ENCODE results near the gene UGP2. TPM values are rescaled to one million over a fixed set of nuclear protein-coding genes. Genes with fewer than 3 reads are reported as not detected.
"Not testable (repeated sequence)": the region's sequence is repeated elsewhere in the genome, so short reads cannot be mapped to it uniquely, and the experiment has no call there.

UGP2 gene
- total RNA-seq, 1 experiment from 2014 or later = 91.6 TPM

DNA sequence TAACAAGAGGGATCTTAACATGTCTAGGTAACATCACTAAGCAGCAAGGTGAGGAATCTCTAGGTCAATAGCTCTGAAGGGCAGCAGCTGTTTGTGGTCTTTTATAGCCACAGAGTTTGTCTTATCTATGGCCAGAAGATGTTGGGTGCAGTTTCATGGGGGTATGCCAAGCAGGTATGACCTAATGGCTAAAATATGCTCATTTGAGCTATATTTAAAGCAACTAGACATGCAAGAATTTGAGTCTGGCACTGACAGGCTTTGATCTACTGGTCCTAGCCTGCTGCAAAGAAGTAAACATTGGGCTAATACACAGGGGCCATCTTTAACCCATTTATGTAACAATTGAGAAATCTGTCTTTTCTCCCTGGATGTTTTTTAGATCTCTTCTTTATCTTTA is 13.9 kb upstream of the UGP2 start:
- in situ Hi-C loops (cut with HindIII; ENCODE audit: low pct_unique_long_range_greater_than_20kb, low sequenced_read_pairs) = no loop called here
- DNase-seq (ENCODE audit: low read depth, low spot score) = no peak

DNA sequence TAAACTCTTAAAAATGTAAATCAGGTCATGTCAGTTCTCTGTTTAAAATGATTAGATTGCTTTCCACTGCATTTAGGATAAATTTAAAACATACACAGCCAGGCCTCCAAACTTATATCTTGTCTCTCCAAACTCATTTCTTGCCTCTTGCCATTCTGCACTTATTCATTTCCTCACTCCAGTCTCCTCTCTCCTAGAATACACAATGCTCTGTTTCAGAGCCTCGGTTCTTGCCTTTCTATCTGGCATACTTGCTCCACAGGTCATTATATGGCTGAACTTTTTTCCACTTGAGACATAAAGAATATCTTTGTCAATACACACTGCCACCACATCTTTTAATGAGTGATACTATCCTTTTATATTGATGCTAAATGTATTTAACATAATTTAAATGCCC is 10.5 kb upstream of the UGP2 start:
- peak; percentile 30 for DNase-seq (ENCODE audit: low read depth, low spot score)
- in situ Hi-C loops (cut with HindIII; ENCODE audit: low pct_unique_long_range_greater_than_20kb, low sequenced_read_pairs) = no loop called here

DNA sequence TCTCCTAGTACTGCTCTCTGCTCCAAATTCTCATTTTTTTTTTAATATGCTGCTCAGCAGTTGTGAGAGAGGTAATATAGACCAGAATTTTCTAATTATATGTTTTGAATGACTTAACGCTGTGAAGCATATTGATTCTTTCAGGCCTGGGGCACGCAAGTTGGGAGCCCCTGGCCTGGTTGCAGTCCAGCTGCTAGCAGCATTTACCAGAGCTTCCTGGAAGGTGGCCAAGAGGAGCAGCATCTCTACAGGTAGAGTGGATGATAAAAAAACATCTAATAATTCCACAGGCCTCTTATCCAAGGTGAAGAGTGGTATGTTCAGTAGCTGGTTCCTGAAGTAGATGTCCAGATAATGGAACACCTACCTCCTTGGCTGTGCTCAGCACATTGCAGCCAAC is 7.3 kb upstream of the UGP2 start:
- DNase-seq (ENCODE audit: low read depth, low spot score) = no peak
- in situ Hi-C loops (cut with HindIII; ENCODE audit: low pct_unique_long_range_greater_than_20kb, low sequenced_read_pairs) = no loop called here

DNA sequence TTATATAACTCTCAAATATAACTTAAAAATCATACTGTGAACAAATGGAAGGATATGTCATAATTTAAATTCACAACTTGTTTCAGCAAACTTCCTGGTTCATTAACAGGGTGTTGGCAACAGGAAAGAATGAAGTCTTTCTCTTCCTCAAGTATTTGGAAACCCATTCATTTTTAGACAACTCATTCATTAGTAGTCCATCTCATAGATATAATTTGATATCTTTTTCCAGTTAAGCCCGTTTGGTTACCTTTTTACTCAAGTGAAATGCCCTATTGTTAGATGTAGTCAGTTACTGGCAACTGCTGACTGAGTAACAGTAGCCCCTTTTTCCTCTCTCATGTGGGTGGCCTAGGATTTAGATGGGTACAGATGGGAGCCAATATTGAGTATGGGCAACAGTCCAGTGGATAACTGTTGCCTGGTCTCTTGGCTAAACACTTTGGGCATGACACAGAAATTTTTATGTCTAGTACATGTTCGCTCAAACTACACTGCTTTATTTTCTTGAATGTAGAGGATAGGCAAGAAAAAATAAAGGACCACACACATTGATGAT is 4.6 kb upstream of the UGP2 start:
- in situ Hi-C loops (cut with HindIII; ENCODE audit: low pct_unique_long_range_greater_than_20kb, low sequenced_read_pairs) = no loop called here

DNA sequence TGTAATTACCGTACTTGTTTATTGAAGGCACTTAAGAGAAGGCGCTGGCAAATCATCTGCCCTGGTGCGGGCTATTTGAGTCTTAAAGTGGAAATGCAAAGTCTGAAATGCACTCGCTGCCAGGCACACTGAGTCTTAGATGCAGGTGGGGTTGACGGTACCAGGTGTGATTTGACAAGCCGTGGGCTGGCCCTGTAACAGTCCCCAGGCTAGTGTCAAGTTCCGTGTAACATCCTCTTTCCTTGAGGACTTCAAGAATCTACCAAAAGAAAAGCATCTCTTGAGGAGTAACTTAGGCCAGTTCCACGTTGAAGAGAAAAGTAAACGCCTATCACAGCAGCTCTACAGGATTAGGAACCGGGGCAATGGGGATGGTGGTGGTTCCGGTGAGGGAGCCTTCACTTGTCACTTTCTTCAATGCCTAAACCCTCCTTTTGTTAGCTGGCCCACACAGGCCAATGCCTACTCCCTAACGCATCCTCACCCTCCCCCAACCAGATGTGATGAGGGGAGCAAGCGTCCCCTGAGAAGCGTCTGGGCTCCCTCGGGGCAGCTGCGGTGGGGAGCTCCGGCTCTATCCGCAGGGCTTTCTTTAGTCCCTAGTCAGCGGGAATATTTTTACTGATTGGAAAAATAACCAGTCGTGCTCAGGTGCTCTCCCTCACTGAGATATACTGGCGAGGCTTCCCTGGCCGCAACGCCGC is 1.5 kb upstream of the UGP2 start:
- in situ Hi-C loops (cut with HindIII; ENCODE audit: low pct_unique_long_range_greater_than_20kb, low sequenced_read_pairs) = no loop called here
- DNase-seq (ENCODE audit: low read depth, low spot score) = no peak

More for the DNA sequence above, 4.6 kb upstream of the UGP2 start:
- DNase-seq (ENCODE audit: low read depth, low spot score) = peak; percentile 82

DNA sequence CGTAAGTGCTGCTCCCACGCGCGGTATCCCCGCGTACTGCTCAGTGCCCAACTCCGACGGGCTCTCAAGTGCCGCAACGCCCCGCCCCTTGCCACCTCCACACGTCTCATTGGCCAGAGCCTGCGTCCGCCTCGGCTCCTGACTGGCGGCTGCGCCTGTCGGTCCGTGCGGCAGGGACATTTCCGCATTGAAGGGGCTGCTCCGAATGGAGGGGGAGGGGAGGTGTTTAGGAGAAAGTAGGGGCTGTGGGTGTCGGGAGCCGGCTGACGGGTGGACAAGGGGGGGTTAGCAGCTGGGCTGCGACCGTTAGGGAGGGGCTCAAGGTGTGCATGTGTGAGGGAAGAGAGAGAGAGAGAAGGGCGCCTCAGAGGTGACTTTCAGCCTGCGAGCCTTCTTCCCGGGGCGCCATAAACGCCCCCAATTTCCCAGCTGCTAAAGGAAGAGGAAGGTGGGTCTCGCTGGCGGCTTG is 877 bp upstream of the UGP2 start:
- DNase-seq (ENCODE audit: low read depth, low spot score) = peak; percentile 99
- in situ Hi-C loops (cut with HindIII; ENCODE audit: low pct_unique_long_range_greater_than_20kb, low sequenced_read_pairs) = no loop called here

DNA sequence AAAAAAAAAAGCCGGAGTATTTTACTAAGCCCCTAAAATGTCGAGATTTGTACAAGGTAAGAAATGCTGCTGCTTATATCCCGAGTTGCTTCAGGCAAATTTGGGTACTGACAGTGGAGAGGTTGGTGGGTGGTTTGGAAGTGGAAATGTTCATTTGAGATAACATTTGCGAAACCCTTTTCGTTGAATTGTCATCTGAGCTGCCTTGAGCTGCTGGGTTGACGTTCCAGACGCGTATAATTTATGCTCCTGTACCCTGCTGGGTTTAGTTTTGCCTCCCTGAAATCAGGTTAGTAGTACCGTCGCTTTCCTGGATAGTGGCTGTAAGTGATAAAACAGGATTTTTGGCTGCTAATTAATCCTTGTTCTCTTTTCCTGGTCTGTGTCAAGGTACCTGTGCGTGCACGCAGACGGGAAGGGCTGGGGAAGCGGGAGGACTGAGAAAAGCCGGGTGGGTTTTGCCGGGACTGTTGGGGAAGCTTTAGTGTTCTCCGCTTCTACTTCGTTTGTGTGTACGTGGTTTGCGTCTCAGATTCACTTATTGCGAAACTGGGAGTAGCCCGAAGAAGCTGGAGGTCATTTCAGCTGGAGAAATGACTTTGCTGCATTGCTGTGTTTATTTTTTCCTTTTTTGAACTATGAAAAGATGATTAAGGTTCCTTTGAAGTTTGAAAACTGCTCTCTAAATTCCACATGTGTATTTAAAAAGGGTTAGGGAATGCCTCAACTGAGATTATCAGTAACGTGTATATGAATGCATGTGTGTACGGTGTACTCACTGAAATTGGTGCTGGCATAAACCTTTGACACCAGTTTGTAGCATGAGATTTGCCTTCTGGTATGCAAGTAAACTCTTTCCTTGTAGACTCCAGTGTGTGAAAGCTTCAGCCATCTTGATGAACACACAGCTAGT is 709 bp downstream of the UGP2 start:
- in situ Hi-C loops (cut with HindIII; ENCODE audit: low pct_unique_long_range_greater_than_20kb, low sequenced_read_pairs) = no loop called here
- DNase-seq (ENCODE audit: low read depth, low spot score) = peak; percentile 55

DNA sequence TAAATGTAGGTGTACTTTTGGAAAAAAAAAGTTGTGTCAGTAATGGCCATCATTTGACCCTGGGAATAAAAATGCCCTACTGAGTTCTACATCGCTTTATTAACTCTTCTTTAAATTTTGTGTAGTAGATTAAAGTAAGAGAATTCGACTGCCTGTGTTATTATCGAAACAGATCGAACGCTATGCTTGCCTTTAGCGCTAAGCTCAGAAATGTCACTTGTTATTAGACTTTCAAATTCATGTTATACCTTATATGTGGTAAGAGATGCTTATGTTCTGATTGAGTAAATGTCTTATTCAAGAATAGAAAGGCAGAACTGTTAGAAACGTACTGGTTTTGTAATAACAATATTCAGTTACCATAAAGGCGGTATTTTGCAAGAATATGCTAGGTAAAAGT is 1.4 kb downstream of the UGP2 start:
- in situ Hi-C loops (cut with HindIII; ENCODE audit: low pct_unique_long_range_greater_than_20kb, low sequenced_read_pairs) = no loop called here
- DNase-seq (ENCODE audit: low read depth, low spot score) = no peak

DNA sequence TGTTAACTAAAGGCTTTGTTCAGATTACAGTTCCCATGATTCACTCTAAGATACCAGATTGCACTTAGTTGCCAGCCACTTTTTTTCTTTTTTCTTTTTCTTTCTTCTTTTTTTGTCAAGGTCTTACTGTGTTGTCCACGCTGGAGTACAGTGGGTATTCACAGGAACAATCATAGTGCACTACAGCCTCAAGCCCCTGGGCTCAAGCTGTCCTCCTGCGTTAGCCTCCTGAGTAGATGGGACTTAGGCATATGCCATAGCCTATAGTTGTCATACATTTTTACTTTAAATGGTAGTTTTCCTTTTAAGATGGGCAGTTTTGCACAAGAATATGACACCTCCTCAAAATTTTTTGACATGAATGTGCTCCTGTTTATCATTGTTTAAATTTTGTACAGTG is 2.1 kb downstream of the UGP2 start:
- no peak for DNase-seq (ENCODE audit: low read depth, low spot score)
- in situ Hi-C loops (cut with HindIII; ENCODE audit: low pct_unique_long_range_greater_than_20kb, low sequenced_read_pairs) = no loop called here

DNA sequence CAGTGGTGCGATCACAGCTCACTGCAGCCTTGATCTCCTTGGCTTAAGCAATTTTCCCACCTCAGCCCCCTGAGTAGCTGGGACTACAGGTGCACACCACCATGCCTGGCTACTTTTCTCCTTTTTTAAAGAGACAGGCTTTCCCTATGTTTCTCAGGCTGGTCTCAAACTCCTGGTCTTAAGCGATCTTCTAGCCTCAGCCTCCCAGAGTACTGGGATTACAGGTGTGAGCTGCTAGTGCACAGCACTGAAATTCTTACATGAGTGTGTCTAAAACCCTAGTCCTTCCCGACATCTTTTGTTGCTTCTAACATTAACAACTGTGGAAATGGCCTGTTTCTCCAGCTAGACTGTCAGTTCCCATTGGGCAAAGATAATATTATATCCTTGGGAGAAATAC is 2.9 kb downstream of the UGP2 start:
- in situ Hi-C loops (cut with HindIII; ENCODE audit: low pct_unique_long_range_greater_than_20kb, low sequenced_read_pairs) = no loop called here
- DNase-seq (ENCODE audit: low read depth, low spot score) = no peak

DNA sequence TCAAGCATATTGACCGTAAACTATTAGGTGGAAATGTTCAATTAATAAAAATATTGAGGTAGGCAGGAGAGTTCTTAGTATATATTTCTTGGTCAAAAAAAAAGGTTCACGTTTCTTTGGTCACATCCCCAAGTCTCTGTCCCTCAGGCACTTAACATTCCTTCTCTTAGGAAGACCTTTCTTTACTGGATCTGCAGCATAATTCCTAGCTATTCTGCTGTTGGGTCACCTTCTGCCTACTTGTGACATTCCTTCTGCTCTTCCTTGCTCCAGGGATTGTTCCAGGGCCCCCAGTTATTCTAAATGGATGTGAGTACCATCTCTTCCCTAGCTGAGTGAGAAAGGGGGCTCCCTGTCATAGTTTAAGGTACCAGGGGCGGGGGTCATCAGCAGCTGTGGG is 4.2 kb downstream of the UGP2 start:
- no peak for DNase-seq (ENCODE audit: low read depth, low spot score)
- in situ Hi-C loops (cut with HindIII; ENCODE audit: low pct_unique_long_range_greater_than_20kb, low sequenced_read_pairs) = no loop called here

DNA sequence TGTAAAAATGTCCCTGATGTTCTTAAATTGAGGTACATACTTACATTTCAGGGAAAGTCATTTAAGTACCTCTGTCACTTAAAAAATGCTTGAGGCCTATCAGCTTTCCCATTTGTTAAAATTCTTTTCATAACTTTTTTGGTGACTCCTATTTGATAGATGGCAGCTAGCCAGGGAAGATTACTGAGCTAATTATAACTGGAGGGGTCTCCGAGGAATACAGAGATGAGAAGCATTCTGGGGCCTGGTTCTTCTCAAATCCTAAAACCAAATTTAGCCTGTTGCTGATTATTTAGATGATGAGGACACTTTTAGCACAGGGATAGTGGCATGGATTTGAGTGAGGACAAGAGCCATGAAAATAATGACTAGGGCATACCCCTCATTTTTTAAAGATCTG is 4.8 kb downstream of the UGP2 start:
- in situ Hi-C loops (cut with HindIII; ENCODE audit: low pct_unique_long_range_greater_than_20kb, low sequenced_read_pairs) = no loop called here
- DNase-seq (ENCODE audit: low read depth, low spot score) = no peak

DNA sequence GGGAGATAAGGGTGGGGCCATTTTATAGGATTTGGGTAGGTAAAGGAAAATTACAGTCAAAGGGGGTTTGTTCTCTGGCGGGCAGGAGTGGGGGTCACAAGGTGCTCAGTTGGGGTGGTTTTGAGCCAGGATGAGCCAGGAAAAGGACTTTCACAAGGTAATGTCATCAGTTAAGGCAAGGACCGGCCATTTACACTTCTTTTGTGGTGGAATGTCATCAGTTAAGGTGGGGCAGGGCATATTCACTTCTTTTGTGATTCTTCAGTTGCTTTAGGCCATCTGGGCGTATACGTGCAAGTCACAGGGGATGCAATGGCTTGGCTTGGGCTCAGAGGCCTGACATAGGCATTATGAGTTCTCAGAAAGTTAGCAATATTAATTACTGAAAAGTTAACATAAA is 5.9 kb downstream of the UGP2 start:
- in situ Hi-C loops (cut with HindIII; ENCODE audit: low pct_unique_long_range_greater_than_20kb, low sequenced_read_pairs); DNase-seq (ENCODE audit: low read depth, low spot score): not testable (repeated sequence)

DNA sequence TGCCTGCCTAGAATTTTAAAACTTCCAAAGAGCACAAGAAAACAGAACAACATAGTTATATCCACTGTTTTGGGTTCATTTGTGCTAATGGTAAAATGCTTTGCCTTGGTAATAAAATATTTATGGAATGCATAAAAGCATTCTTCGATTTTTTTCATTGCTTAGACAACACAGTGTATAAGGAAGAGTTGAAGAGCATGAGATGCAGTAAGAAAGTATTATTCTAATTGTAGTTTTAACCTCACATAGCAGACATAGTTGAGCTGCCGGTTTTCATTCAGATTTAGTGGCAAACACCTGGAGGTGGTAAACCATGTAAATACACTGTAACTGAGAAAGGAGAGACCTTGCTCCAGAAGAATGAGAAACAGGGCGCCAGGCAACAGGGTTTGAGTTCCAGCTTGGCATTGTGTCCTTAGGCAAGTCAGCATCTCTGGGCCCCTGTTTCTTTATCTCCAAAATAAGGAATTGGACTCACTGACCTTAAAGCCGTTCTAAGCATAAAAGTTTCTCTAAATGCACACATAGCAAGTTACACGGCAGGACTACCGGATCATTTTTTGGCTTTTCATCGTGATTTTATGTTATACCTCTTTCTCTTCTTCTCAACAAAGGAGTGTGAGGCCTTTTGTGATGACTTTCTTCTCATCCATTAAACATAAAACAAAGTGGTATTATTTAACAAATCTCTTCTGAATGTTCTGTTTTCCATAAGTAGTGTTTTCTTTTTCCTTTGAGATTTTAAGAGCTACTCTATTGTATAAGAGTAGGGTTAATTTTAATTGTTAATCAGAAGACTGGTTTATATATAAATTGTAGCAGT is 7.9 kb downstream of the UGP2 start:
- no peak for DNase-seq (ENCODE audit: low read depth, low spot score)
- in situ Hi-C loops (cut with HindIII; ENCODE audit: low pct_unique_long_range_greater_than_20kb, low sequenced_read_pairs) = no loop called here

DNA sequence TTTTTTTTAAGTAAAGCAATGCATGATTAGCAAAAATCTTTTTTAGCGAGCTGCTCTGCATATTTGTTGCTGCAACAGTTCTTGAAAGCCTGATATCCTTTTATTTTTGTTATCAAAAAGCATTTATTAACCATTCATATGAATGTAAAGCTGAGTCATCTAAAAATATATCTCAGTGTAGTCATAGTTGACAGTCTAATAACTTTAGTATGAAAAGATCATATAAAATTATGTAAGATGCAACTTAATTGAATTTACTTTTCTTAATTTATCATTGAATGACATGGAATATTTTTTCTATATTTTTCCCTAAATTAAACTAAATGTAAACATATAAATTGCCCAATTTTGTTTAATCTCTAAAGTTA is 8.5 kb downstream of the UGP2 start:
- DNase-seq (ENCODE audit: low read depth, low spot score) = no peak
- in situ Hi-C loops (cut with HindIII; ENCODE audit: low pct_unique_long_range_greater_than_20kb, low sequenced_read_pairs) = no loop called here

DNA sequence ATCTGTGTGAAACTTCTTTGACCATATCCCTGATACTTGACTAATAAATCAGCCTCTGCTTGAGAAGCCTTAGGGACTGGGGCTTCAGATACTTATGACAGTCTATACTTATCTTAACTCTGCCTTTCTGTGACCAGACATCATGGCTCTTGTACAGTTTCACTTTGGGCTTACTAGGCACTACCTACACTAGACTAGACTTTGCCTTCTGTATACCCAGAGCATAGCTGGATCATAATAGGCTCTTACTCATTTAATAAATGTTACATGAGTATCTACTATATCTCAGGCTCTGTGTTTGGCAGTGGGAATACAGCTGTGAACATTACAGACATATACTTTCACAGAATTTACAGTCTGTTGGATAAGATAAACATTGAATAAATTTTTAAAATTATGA is 9.0 kb downstream of the UGP2 start:
- in situ Hi-C loops (cut with HindIII; ENCODE audit: low pct_unique_long_range_greater_than_20kb, low sequenced_read_pairs) = no loop called here
- no peak for DNase-seq (ENCODE audit: low read depth, low spot score)

DNA sequence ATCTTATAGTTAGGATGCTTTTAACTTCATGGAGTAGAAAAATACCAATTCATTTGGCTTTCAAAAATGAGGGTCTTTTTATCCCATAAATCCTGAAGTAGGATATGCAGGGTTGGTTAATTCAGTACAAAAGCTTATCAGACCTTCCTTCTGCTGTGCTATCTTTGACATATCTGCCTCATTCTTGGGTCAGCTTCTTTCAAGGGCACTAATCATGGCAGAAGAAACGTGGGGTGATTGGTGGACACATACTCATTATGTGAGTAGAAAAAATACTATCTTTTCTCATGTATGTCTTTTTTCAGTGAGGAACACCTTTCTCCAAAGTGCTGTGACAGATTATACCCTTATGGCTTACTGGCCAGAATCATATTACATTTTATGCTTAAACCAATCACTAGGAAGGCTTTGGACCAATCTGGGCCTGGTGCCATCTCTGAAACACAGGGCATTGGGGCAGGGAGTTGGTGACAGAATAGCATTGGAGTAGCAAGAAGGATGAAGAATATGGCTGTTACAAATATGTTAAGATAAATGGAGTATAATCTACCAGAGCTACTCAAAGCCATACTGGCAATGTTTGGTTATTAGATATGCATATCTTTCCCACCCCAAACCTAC is 10.1 kb downstream of the UGP2 start:
- DNase-seq (ENCODE audit: low read depth, low spot score) = no peak
- in situ Hi-C loops (cut with HindIII; ENCODE audit: low pct_unique_long_range_greater_than_20kb, low sequenced_read_pairs) = no loop called here
